Esophagus muscularis mucosa (tissue), 4 donors: ENCODE measurements around the gene SBK3. TPM values are rescaled to one million over a fixed set of nuclear protein-coding genes. Genes with fewer than 3 reads are reported as not detected.
A peak's percentile ranks its signal among the peaks of the same experiment; 100 is the strongest.
"Not testable (repeated sequence)": the region's sequence is repeated elsewhere in the genome, so short reads cannot be mapped to it uniquely, and the experiment has no call there.

Experiments
- DNase-seq: peaks from one replicate; pipeline ENCODE4 v3.0.0-alpha.2; 2017; ENCODE audit errors: extremely low spot score
- H3K27ac ChIP-seq, 4 donors: fragments of 200-600 bp; sonication (generic); replicated peaks in 1 of 4; 1 replicate in 3 of 4; 2 replicates in 1 of 4; pipeline ENCODE4 v1.5.1; 2016 to 2019; ENCODE audit warnings: mild to moderate bottlenecking in 1 of 4
- H3K27me3 ChIP-seq, 4 donors: fragments of 200-600 bp; sonication (generic); one replicate each; pipeline versions ENCODE4 v1.5.1 to v1.6.0; 2016 to 2019
- H3K36me3 ChIP-seq, 4 donors: fragments of 200-600 bp; sonication (generic); one replicate each; pipeline ENCODE4 v1.5.1; 2016 to 2019
- H3K4me1 ChIP-seq, 4 donors: fragments of 200-600 bp; sonication (generic); one replicate each; pipeline ENCODE4 v1.5.1; 2016 to 2019
- H3K4me3 ChIP-seq, 4 donors: fragments of 200-600 bp; sonication (generic); 1 replicate in 2 of 4; 2 replicates in 2 of 4; pipeline ENCODE4 v1.5.1; 2016 to 2019; ENCODE audit warnings: mild to moderate bottlenecking in 4 of 4, moderate library complexity in 1 of 4
- H3K9me3 ChIP-seq, 4 donors: fragments of 200-600 bp; sonication (generic); 1 replicate in 3 of 4; 2 replicates in 1 of 4; pipeline ENCODE4 v1.5.1; 2016 to 2019
- EP300 ChIP-seq: sonication (generic); formaldehyde crosslinking; IDR thresholded peaks from one replicate; pipeline ENCODE4 v1.6.1; 2017; ENCODE audit warnings: antibody characterized with exemption
- POLR2A ChIP-seq: fragments of 450-650 bp; IDR thresholded peaks from one replicate; pipeline ENCODE4 v1.6.1; 2017; ENCODE audit warnings: antibody characterized with exemption, moderate library complexity, mild to moderate bottlenecking, low read depth
- POLR2AphosphoS5 ChIP-seq, 2 donors: sonication (generic); formaldehyde crosslinking; IDR thresholded peaks; one replicate each; pipeline ENCODE4 v1.6.1; 2017; ENCODE audit warnings: antibody characterized with exemption in 2 of 2
- WGBS: methylation state at CpG from one replicate; pipeline ENCODE4 v1.1.5; 2018; 5-methylcytosine and 5-hydroxymethylcytosine counted together
- intact Hi-C: fragments of 100-400 bp; cut with DNase I; formaldehyde crosslinking; loops from one replicate; pipeline ENCODE4 v1.15.1; 2023
- total RNA-seq, 4 donors: library from RNA; depleted of rRNA; stranded (reverse); fragments of >200 nt; gene quantifications; one replicate each; pipeline versions ENCODE4 v1.1.0 to v1.2.1, GENCODE V29; 2016
- TF ChIP-seq, protein P1 (sequence below), 3 experiments: fragments of 200-600 bp in 2 of 3; fragments of 450-650 bp in 1 of 3; sonication (generic) in 2 of 3; IDR thresholded peaks; one replicate each; pipeline ENCODE4 v1.5.1; 2017 to 2019; ENCODE audit warnings: antibody characterized with exemption in 3 of 3, mild to moderate bottlenecking in 2 of 3, moderate library complexity in 1 of 3

SBK3 gene
- total RNA-seq, 4 donors from 2014 or later: 0.83 to 1.5 (median 1.5) TPM; not detected in 1

DNA sequence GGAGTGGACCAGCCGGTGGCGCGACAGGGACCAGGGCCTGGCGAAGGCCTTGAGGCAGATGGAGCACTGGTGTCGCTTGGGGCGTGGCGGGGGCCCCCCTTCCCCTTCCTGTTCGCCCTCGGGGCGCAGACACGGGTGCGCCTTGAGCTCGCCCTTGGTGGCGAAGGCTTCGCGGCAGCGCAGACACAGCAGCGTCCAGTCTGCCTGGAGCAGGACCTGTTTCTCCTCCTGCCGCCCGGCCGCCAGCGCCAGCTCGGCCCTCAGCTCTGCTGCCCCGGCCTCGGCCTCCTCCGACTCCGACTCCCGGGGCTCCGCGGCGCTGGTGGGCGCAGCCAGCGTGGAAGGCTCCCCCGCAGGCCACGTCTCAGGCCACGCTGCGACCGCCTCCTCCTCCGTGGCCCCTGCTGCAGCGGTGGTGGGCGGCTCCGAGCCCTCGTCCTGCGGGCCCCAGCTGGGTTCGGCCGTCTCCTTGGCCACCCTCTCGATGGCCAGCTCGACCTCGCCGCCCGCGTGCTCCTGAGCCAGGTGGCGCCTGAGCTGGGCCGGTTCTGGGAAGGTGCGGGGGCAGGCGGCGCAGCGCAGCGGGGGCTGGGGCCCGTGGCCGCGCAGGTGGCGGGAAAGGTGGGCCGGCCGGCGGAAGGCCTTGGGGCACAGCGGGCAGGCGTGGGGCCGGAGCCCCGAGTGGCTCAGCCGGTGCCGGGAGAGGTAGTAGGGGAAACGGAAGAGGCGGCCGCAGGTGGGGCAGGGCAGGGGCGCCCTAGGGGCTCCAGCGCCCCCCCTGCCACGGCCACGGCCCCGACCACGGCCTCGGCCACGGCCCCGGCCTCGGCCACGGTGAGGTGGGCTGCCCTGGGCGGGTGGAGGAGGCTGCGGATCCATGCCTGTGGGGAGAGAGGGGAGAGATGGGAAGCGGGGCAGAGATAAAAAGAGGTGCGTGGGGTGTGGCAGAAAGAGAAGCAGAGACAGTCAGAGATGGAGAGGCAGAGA is 33.7 kb upstream of the SBK3 start:
- Histone ChIP-seq H3K4me3 (peak overlapping the region; percentile 67 to 98 (median 80)), H3K9me3 (no peaks in the 10 kb centered on the region), H3K27ac (peak overlapping the region in 3 of 4 donors; percentile 86 to 92 (median 89)), H3K27me3 (no peaks in the 10 kb centered on the region), H3K4me1 (peaks cover 12 to 32% (median 26%) of the 10 kb centered on the region in 4 donors), H3K36me3 (peaks cover 19 to 27% (median 25%) of the 10 kb centered on the region in 4 donors)
- no peak for TF ChIP-seq POLR2A
- TF ChIP-seq POLR2AphosphoS5 (IDR thresholded peaks at IDR 0.05): no peak
- TF ChIP-seq, protein P1, sequence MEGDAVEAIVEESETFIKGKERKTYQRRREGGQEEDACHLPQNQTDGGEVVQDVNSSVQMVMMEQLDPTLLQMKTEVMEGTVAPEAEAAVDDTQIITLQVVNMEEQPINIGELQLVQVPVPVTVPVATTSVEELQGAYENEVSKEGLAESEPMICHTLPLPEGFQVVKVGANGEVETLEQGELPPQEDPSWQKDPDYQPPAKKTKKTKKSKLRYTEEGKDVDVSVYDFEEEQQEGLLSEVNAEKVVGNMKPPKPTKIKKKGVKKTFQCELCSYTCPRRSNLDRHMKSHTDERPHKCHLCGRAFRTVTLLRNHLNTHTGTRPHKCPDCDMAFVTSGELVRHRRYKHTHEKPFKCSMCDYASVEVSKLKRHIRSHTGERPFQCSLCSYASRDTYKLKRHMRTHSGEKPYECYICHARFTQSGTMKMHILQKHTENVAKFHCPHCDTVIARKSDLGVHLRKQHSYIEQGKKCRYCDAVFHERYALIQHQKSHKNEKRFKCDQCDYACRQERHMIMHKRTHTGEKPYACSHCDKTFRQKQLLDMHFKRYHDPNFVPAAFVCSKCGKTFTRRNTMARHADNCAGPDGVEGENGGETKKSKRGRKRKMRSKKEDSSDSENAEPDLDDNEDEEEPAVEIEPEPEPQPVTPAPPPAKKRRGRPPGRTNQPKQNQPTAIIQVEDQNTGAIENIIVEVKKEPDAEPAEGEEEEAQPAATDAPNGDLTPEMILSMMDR (IDR thresholded peaks at IDR 0.05): no peak
- TF ChIP-seq EP300: no peak
- DNase-seq: no peak
- intact Hi-C loops: no loop called here
- WGBS: 92% methylated on average over 73 of the region's 90 CpGs

DNA sequence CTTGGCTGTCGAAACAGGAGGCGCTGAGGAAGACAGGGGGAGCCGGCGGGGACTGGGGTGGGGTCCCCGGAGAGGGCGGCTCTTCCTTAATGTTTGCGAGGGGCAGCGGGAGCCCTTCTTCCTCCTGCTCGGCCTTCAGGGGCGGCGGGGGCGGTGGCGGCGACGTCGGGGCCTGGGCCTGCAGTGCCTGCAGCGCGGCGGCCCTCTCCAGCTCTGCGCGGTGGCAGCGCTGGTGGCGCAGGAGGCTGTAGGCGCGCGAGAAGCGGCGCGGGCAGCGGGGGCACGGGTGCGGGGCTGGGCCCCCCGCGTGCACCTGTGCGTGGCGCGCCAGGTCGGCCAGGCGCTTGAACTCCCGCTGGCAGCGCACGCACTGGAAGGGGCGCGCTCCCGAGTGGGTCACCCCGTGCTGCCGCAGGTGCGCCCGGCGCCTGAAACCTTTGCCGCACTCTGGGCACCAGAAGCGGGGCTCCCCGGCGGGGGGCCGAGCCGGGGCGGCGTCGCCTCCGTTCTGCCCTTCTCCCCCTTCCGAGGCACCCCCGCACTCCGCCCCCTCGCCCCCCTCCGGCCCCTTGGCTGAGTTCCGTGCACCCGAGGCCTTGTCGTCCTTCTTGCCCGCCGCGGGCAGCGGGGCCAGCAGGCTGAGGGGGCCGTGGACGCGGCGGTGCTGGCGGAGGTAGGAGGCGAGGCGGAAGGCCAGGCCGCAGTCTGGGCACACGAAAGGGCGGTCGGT is 32.9 kb upstream of the SBK3 start:
- intact Hi-C loops: no loop called here
- DNase-seq: no peak
- WGBS: 92% methylated on average over 46 of the region's 83 CpGs
- peaks cover 19 to 27% (median 25%) of the 10 kb centered on the region in 4 donors for H3K36me3 ChIP-seq
- TF ChIP-seq POLR2A: no peak
- TF ChIP-seq POLR2AphosphoS5 (IDR thresholded peaks at IDR 0.05): no peak
- no peaks in the 10 kb centered on the region for H3K9me3 ChIP-seq
- H3K27me3 ChIP-seq: no peaks in the 10 kb centered on the region
- H3K27ac ChIP-seq: no peak overlapping the region
- H3K4me3 ChIP-seq: no peak overlapping the region
- H3K4me1 ChIP-seq: peaks cover 12 to 32% (median 26%) of the 10 kb centered on the region in 4 donors

DNA sequence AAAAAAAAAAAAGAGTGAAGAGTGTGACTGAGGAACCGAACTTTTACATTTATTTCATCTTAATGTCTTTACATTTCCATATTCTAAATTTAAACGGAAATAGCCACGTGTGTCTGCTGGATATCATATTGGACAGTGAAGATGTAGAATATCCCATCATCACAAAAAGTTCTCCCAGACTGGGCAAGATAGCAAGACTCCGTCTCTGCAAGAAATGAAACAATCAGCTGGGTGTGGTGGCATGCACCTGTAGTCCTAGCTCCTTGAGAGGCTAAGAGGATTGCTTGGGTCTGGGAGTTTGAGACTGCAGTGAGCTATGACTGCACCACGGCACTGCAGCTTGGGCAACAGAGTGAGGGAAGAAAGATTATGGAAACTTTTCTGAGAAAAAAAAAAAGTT is 31.4 kb upstream of the SBK3 start:
- no peak for DNase-seq
- intact Hi-C loops: no loop called here
- H3K27me3 ChIP-seq: no peaks in the 10 kb centered on the region
- H3K4me3 ChIP-seq: no peak overlapping the region
- 87% methylated on average over 5 of the region's 5 CpGs for WGBS
- H3K36me3 ChIP-seq: peaks cover 19 to 27% (median 25%) of the 10 kb centered on the region in 4 donors
- H3K9me3 ChIP-seq: no peaks in the 10 kb centered on the region
- peaks cover 9 to 24% (median 19%) of the 10 kb centered on the region in 4 donors for H3K4me1 ChIP-seq
- H3K27ac ChIP-seq: no peak overlapping the region
- no peak for TF ChIP-seq POLR2AphosphoS5 (IDR thresholded peaks at IDR 0.05)
- TF ChIP-seq POLR2A: no peak
- TF ChIP-seq, protein P1 (IDR thresholded peaks at IDR 0.05): no peak
- TF ChIP-seq EP300: no peak

DNA sequence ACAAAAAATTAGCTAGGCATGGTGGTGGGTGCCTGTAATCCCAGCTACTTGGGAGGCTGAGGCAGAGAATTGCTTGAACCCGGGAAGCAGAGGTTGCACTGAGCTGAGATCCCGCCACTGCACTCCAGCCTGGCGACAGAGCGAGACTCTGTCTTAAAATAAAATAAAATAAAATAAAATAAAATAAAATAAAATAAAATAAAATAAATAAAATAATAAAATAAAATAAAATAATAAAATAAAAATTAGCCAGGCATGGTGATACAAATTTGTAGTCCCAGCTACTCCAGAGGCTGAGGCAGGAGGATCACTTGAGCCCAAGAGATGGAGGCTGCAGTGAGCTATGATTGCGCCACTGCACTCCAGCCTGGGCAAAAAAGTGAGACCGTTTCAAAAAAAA is 28.6 kb upstream of the SBK3 start:
- H3K4me3 ChIP-seq, H3K27ac ChIP-seq, H3K9me3 ChIP-seq, DNase-seq, H3K4me1 ChIP-seq, H3K27me3 ChIP-seq, intact Hi-C loops: not testable (repeated sequence)
- 92% methylated on average over 6 of the region's 6 CpGs for WGBS
- H3K36me3 ChIP-seq: peaks cover 17 to 24% (median 22%) of the 10 kb centered on the region in 4 donors

DNA sequence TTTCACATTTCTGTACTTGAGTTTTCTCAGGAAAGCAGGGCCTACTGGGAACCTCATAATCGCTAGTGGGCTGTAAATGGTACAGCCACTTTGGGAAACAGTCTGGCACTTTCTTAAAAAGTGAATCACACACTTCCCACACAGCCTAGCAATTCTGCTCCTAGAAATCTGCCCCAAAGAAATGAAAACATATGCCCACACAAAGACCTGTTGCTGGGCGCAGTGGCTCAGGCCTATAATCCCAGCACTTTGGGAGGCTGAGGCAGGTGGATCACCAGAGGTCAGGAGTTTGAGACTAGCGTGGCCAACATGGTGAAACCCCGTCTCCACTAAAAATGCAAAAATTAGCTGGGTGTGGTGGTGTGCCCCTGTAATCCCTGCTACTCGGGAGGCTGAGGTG is 24.1 kb upstream of the SBK3 start:
- WGBS: 90% methylated on average over 5 of the region's 5 CpGs
- H3K27ac ChIP-seq, H3K9me3 ChIP-seq, DNase-seq, H3K4me3 ChIP-seq, intact Hi-C loops, H3K36me3 ChIP-seq, H3K4me1 ChIP-seq: not testable (repeated sequence)
- H3K27me3 ChIP-seq: peaks cover 0 to 26% (median 0%) of the 10 kb centered on the region in 4 donors

DNA sequence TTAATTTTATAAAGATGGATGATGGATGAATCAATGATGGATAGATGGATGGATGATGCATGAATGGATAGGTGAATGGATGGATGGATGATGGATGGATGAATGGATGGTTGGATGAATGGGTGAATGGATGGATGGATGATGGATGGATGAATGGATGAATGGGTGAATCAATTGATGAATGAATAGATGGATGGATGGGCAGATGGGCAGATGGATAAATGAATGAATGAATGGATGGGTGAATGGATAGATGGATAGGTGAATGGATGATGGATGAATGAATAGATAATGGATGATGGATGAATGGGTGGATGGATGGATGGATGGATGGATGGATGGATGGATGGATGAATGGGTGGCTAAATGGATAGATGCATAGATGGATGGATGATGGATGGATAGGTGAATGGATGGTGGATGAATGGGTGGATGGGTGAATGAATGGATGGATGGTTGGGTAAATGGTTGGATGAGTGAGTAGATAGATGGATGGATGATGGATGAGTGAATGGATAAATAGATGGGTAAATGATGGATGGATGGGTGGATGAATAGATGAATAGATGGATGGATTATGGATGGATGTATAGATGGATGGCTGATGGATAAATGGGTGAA is 22.5 kb upstream of the SBK3 start:
- Histone ChIP-seq H3K27ac (no peak overlapping the region), H3K9me3 (no peaks in the 10 kb centered on the region), H3K4me1 (peaks cover 0 to 6% (median 4%) of the 10 kb centered on the region in 4 donors), H3K36me3 (no peaks in the 10 kb centered on the region), H3K27me3 (peaks cover 0 to 36% (median 0%) of the 10 kb centered on the region in 4 donors), H3K4me3 (no peak overlapping the region)
- TF ChIP-seq, protein P1 (IDR thresholded peaks at IDR 0.05): no peak
- TF ChIP-seq POLR2AphosphoS5 (IDR thresholded peaks at IDR 0.05) (no peak), EP300 (no peak), POLR2A (no peak)
- intact Hi-C loops: no loop called here
- no peak for DNase-seq
